K562 (cell line): ENCODE data around the gene ETV3. TPM values are rescaled to one million over a fixed set of nuclear protein-coding genes. Genes with fewer than 3 reads are reported as not detected.

Experiments used
- MECOM ChIP-seq: fragments of 250-450 bp; sonication (Bioruptor Pico); IDR thresholded peaks from 2 replicates; pipeline ENCODE4 v1.8.0; 2022; ENCODE audit warnings: inconsistent platforms
- NCOA2 ChIP-seq, 2 experiments: fragments of 450-650 bp; IDR thresholded peaks; 2 replicates each; pipeline ENCODE4 v1.6.1; 2018; ENCODE audit warnings: mild to moderate bottlenecking in 2 of 2, moderate library complexity in 1 of 2; ENCODE audit not compliant: partially characterized antibody in 2 of 2
- RAD21 ChIP-seq, 2 experiments: fragments of 250-450 bp in 1 of 2; fragments of 450-650 bp in 1 of 2; sonication (Bioruptor Pico) in 1 of 2; formaldehyde crosslinking in 1 of 2; IDR thresholded peaks in 1 of 2; conservative IDR thresholded peaks in 1 of 2; 2 replicates each; pipeline versions ENCODE4 v1.4.0 to v1.8.0; 2020 to 2022; ENCODE audit warnings: mild to moderate bottlenecking in 2 of 2, moderate library complexity in 1 of 2
- SAFB ChIP-seq: fragments of 200-400 bp; formaldehyde crosslinking; IDR thresholded peaks from 2 replicates; pipeline ENCODE4 v1.6.1; 2017; ENCODE audit warnings: low read depth, low read length, borderline replicate concordance
- SETDB1 ChIP-seq: IDR thresholded peaks from one replicate; pipeline ENCODE4 v1.6.1; 2012; ENCODE audit warnings: low read length, control low read depth, inconsistent platforms
- STAG1 ChIP-seq: sonication (generic); formaldehyde crosslinking; IDR thresholded peaks from 2 replicates; pipeline ENCODE4 v1.5.0; 2020; ENCODE audit warnings: missing genetic modification reagents, borderline replicate concordance
- TSC22D4 ChIP-seq: fragments of 450-650 bp; IDR thresholded peaks from 2 replicates; pipeline ENCODE4 v1.6.1; 2016; ENCODE audit warnings: missing genetic modification characterization, missing biosample characterization, control low read depth
- ZNF444 ChIP-seq: fragments of 250-450 bp; sonication (Bioruptor Pico); IDR thresholded peaks from 2 replicates; pipeline ENCODE4 v1.4.0; 2020; ENCODE audit warnings: mild to moderate bottlenecking, moderate library complexity
- ZNF592 ChIP-seq: fragments of 450-650 bp; IDR thresholded peaks from 2 replicates; pipeline ENCODE4 v1.6.1; 2017; ENCODE audit warnings: antibody characterized with exemption, mild to moderate bottlenecking
- polyA plus RNA-seq, 8 experiments: library from polyadenylated mRNA; depleted of rRNA in 4 of 8; stranded (reverse) in 5 of 8; unstranded in 3 of 8; fragments of >200 nt; fragmentation: Nextera tagmentation in 2 of 8; fragmentation: Illumina TruSeq in 1 of 8; extraction: Ambion mirVana in 2 of 8; extraction: Trizol in 1 of 8; gene quantifications; 2 replicates each; pipeline versions ENCODE4 v1.2.1 to v1.2.3, GENCODE V29; 2011 to 2014; ENCODE audit warnings: inconsistent platforms in 1 of 8, missing spikeins in 1 of 8
- total RNA-seq, 7 experiments: library from RNA; depleted of rRNA in 6 of 7; stranded (reverse); fragments of >200 nt in 6 of 7; fragmentation: Illumina TruSeq in 2 of 7; extraction: Trizol in 2 of 7; gene quantifications; 2 replicates each; pipeline versions ENCODE4 v1.2.1 to v1.2.3, GENCODE V29; 2011 to 2021; ENCODE audit warnings: low replicate concordance in 1 of 7
- TF ChIP-seq, protein P1 (sequence below): IDR thresholded peaks from 2 replicates; pipeline ENCODE4 v1.6.1; 2012; ENCODE audit warnings: low read depth, low read length, improper control_type of control experiment, borderline replicate concordance

The ETV3 gene
- total and polyA plus RNA-seq, 9 of the 15 experiments (the other 6 are each of a cell fraction or from before 2014, with no cell fraction given) = 3.1 to 16.0 (median 9.0) TPM

DNA sequence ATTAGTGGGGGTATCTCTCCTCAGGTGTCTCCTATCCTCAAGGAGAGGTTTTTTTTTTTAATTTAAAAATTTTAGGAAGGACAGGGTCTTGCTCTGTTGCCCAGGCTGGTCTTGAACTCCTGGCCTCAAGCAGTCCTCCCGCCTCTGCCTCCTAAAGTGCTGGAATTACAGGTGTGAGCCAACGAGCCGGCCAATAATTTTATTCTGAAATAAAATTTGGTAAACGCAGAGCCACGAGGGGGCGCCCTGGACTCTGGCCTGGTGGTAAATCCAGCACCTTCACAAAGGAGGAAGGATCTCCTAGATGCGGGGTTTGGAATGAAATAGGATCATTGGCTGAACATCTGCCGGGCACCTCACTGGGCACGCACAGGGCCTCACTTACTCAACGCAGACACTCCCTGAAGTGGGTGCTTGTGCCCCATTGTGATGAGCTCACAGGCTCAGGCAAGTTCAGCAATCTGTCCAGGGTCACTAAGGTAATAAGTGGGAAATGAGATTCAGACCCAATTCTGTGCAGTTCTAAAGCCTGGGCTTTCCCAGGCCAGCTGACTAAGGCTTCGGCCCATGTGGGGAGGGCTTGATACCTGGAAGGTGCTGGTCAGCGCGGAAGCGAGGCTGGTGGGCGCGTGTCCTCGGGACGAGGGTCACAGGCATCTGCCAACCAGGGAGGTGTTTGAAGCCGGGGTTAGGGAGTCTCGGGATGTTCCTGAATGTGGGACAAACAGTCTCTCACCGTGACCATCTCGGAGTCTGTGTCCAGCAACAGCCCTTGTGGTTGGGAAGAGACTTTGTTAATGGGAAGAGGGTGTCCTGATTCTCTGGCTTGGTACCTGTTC is 32.7 kb upstream of the ETV3 start (continued):
- TF ChIP-seq, protein P1, sequence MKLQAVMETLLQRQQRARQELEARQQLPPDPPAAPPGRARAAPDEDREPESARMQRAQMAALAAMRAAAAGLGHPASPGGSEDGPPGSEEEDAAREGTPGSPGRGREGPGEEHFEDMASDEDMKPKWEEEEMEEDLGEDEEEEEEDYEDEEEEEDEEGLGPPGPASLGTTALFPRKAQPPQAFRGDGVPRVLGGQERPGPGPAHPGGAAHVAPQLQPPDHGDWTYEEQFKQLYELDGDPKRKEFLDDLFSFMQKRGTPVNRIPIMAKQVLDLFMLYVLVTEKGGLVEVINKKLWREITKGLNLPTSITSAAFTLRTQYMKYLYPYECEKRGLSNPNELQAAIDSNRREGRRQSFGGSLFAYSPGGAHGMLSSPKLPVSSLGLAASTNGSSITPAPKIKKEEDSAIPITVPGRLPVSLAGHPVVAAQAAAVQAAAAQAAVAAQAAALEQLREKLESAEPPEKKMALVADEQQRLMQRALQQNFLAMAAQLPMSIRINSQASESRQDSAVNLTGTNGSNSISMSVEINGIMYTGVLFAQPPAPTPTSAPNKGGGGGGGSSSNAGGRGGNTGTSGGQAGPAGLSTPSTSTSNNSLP = peak; percentile 92; the same call in 1 of the 2 replicates
- TF ChIP-seq ZNF592 = no peak
- TF ChIP-seq SETDB1 = no peak
- no peak for TF ChIP-seq MECOM
- TF ChIP-seq TSC22D4 (tag) = no peak
- no peak for TF ChIP-seq NCOA2 (IDR thresholded peaks at IDR 0.05; ENCODE audit: partially characterized antibody in 2 of 2)
- peak; percentile 28 to 41; a peak in 3 of 4 replicates for TF ChIP-seq RAD21 (CRISPR knock-in tag; conservative IDR thresholded peaks at IDR 0.05 in 1 of 2, IDR thresholded peaks at IDR 0.05 in 1 of 2)
- TF ChIP-seq STAG1 (CRISPR knock-in tag) = peak; percentile 23; the same call in 1 of the 2 replicates
- no peak for TF ChIP-seq ZNF444 (CRISPR knock-in tag)
- no peak for TF ChIP-seq SAFB
